Kidney epithelial cell (primary cell): ENCODE results near the gene ASAP3. TPM values are rescaled to one million over a fixed set of nuclear protein-coding genes. Genes with fewer than 3 reads are reported as not detected.

Source experiments
- DNase-seq: peaks from one replicate; pipeline ENCODE4 v3.0.0-alpha.2; 2010; ENCODE audit warnings: low read depth
- H3K27me3 ChIP-seq: 2 replicates; pipeline ENCODE4 v1.6.0; 2011; ENCODE audit warnings: low read length; ENCODE audit not compliant: control insufficient read depth, insufficient read depth
- H3K36me3 ChIP-seq: 2 replicates; pipeline ENCODE4 v1.5.1; 2011; ENCODE audit warnings: low read length; ENCODE audit not compliant: control insufficient read depth, insufficient read depth
- H3K4me3 ChIP-seq: 2 replicates; pipeline ENCODE4 v1.5.1; 2011; ENCODE audit warnings: low read depth, mild to moderate bottlenecking, control low read depth, low read length
- CTCF ChIP-seq: IDR thresholded peaks from 2 replicates; pipeline ENCODE4 v1.5.1; 2011; ENCODE audit warnings: mild to moderate bottlenecking, moderate library complexity, low read length, control low read depth, inconsistent platforms; ENCODE audit not compliant: insufficient read depth, poor library complexity, severe bottlenecking
- total RNA-seq: library from RNA; depleted of rRNA; stranded (reverse); fragments of >200 nt; gene quantifications from 2 replicates; pipeline ENCODE4 v1.2.3, GENCODE V29; 2015

The ASAP3 gene
- total RNA-seq, 1 donor from 2014 or later = 17.7 TPM

- Histone ChIP-seq H3K36me3 (no peaks in the 10 kb centered on the region), H3K4me3 (no peak overlapping the region), H3K27me3 (peaks cover 12% of the 10 kb centered on the region)
- no peak for DNase-seq
- no peak for TF ChIP-seq CTCF
These were observed 2.9 kb downstream of the ASAP3 start for GRCh38 chr1:23481026-23481597.

GRCh38 chr1:23480187-23481025 is 3.6 kb downstream of the ASAP3 start:
- DNase-seq = no peak
- Histone ChIP-seq H3K27me3 (peaks cover 8% of the 10 kb centered on the region), H3K36me3 (no peaks in the 10 kb centered on the region), H3K4me3 (no peak overlapping the region)
- no peak for TF ChIP-seq CTCF

GRCh38 chr1:23479666-23479941 is 4.4 kb downstream of the ASAP3 start:
- TF ChIP-seq CTCF = no peak
- H3K36me3 ChIP-seq = no peaks in the 10 kb centered on the region
- no peak overlapping the region for H3K4me3 ChIP-seq
- H3K27me3 ChIP-seq = peaks cover 8% of the 10 kb centered on the region
- no peak for DNase-seq

GRCh38 chr1:23478896-23479665 is 4.9 kb downstream of the ASAP3 start:
- Histone ChIP-seq H3K36me3 (no peaks in the 10 kb centered on the region), H3K4me3 (no peak overlapping the region), H3K27me3 (peaks cover 8% of the 10 kb centered on the region)
- TF ChIP-seq CTCF = no peak
- no peak for DNase-seq

GRCh38 chr1:23477359-23478144 is 6.4 kb downstream of the ASAP3 start:
- Histone ChIP-seq H3K27me3 (peaks cover 3% of the 10 kb centered on the region), H3K36me3 (no peaks in the 10 kb centered on the region), H3K4me3 (no peak overlapping the region)
- DNase-seq = no peak
- no peak for TF ChIP-seq CTCF
